ENCODE results near the gene YY1. TPM values are rescaled to one million over a fixed set of nuclear protein-coding genes. Genes with fewer than 3 reads are reported as not detected.
"Not testable (repeated sequence)": the region's sequence is repeated elsewhere in the genome, so short reads cannot be mapped to it uniquely, and the experiment has no call there.

YY1 gene
- total and polyA plus RNA-seq, 2 of the 4 experiments (the other 2 are of a cell fraction): 21.7 to 29.9 TPM

DNA sequence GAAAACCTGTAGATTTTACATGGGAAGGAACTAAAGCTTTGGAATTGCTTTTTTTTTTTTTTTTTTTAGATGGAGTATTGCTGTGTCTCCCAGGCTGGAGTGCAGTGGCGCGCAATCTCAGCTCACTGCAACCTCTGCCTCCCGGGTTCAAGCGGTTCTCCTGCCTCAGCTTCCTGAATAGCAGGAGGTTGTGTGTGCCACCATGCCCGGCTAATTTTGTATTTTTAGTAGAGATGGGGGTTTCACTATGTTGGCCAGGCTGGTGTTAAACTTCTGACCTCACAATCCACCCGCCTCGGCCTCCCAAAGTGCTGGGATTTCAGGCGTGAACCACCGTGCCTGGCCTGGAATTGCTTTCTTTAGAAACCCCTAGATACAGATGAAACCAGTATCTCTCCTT, 44.5 kb downstream of the YY1 start:
- H2AK5ac ChIP-seq (ENCODE audit: low read depth, low read length); H4K91ac ChIP-seq (ENCODE audit: insufficient read depth, low read depth, low read length); H3K4me3 ChIP-seq (ENCODE audit: insufficient read depth, low read depth, low read length); H3K4me2 ChIP-seq (ENCODE audit: low read depth, low read length); H3K27me3 ChIP-seq (ENCODE audit: control insufficient read depth, insufficient read depth, low read length); H2AK9ac ChIP-seq (replicated peaks; ENCODE audit: low read depth, low read length, poor library complexity); H3K56ac ChIP-seq (ENCODE audit: extremely low read depth, insufficient read depth, low read length); ATAC-seq (ENCODE audit: low read depth); H2BK20ac ChIP-seq (ENCODE audit: low read depth, low read length); H4K5ac ChIP-seq (ENCODE audit: low read depth, low read length); DNase-seq; H3K4ac ChIP-seq (ENCODE audit: low read depth, low read length); H3K18ac ChIP-seq (ENCODE audit: low read depth, low read length); H4K8ac ChIP-seq (ENCODE audit: low read depth in 2 of 2, low read length in 2 of 2); dilution Hi-C loops (cut with HindIII; ENCODE audit: low sequenced_read_pairs, unreplicated experiment); BruUV-seq (replicated peaks); H2AFZ ChIP-seq (replicated peaks; ENCODE audit: low read length, poor library complexity); H3K14ac ChIP-seq (replicated peaks; ENCODE audit: low read depth, low read length); H3K9me3 ChIP-seq (ENCODE audit: control insufficient read depth, insufficient read depth, low read length); H2BK5ac ChIP-seq (ENCODE audit: low read depth, low read length, poor library complexity, severe bottlenecking); H2BK15ac ChIP-seq (ENCODE audit: low read depth, low read length); in situ Hi-C loops (cut with MboI; ENCODE audit: low sequenced_read_pairs); intact Hi-C loops (cut with micrococcal nuclease); H2BK120ac ChIP-seq (ENCODE audit: low read depth, low read length); H3K9ac ChIP-seq (ENCODE audit: low read depth, low read length); H3K27ac ChIP-seq (ENCODE audit: insufficient read depth, low read length); POLR2A ChIA-PET (ENCODE audit: unreplicated experiment); H3K23ac ChIP-seq (ENCODE audit: low read depth, low read length): not testable (repeated sequence)
- Histone ChIP-seq H4K20me1 (ENCODE audit: insufficient read depth, low read length) (peaks cover 33% of the 10 kb centered on the region), H3K79me1 (ENCODE audit: low read depth in 1 of 2, low read length in 2 of 2) (peaks cover 20 to 79% of the 10 kb centered on the region in 2 experiments), H3K36me3 (ENCODE audit: control insufficient read depth, insufficient read depth, low read length) (peaks cover 16% of the 10 kb centered on the region; the same call in 1 of the 2 replicates), H3K9me1 (ENCODE audit: insufficient read depth, low read length) (peaks cover 22% of the 10 kb centered on the region), H3K4me1 (ENCODE audit: control insufficient read depth, insufficient read depth, low read length) (peaks cover 14% of the 10 kb centered on the region)
- CTCF ChIA-PET: interaction anchor here (1.0 kb wide), 1 partner anchor 94 kb away, joined by 3 read pairs; no protein-coding TSS in a partner anchor
- no CpG with 5 or more reads among the region's 9 CpGs for WGBS, 2 experiments (ENCODE audit: extremely low coverage in 2 of 2, insufficient read length in 1 of 2)
